Activated T-helper 1 cell treated with anti-CD3 and anti-CD28 coated beads, Interleukin-2, amount 50 U/mL, for 16 hours (primary cell): Measurements from ENCODE around the gene EDEM3.
A peak's percentile ranks its signal among the peaks of the same experiment; 100 is the strongest.
"Not testable (repeated sequence)": the region's sequence is repeated elsewhere in the genome, so short reads cannot be mapped to it uniquely, and the experiment has no call there.

ENCODE experiments used
- DNase-seq, 2 donors: peaks; one replicate each; pipeline ENCODE4 v3.0.0-alpha.2; 2020; ENCODE audit warnings: low read depth in 1 of 2, low spot score in 1 of 2

EDEM3 gene

DNA sequence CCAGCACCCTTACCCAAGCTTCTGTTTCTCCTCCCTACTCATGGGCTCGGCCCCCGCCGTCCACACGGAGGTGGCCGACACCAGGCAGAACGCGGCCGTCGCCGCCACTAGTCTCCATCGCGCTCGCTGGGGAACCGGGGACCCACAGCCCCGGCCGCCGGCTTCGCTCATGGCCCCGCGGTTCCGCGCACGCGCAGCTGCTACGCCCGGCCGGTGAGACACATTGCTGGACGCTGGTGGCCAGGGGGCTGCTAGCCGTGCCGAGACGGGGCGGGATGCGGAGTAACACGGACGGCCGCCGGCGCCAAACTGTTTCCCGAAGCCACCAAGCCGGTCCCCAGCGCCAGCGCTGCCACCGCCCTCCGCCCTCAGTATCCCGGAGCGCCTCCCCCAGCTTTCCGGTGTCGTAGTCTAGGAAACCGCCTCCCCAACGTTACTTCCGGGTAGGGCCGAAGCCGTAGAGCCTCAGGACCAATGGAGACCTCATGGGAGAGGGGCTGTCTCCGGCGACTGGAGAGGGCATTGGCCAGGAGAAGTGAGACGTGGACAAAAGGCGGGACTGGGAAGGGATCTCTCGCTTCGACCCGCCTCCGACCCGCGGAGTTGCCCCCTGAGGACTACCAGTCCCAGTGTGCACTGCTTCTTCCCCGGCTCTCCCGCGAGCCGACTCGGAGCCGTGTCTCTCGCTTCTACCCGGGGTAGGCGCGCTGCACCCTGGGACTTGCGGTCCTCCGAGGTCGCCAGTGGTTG lies at the start of gene EDEM3:
TSS of gene EDEM3 (minus strand) at position 383 of the 750 bp plus-strand sequence. CDS start at position 171, 212 bp downstream.
- DNase-seq: peak; percentile 90 to 95

GRCh38 chr1:184804220-184804619 lies 49.6 kb upstream of the EDEM3 start:
- DNase-seq: no peak

DNA sequence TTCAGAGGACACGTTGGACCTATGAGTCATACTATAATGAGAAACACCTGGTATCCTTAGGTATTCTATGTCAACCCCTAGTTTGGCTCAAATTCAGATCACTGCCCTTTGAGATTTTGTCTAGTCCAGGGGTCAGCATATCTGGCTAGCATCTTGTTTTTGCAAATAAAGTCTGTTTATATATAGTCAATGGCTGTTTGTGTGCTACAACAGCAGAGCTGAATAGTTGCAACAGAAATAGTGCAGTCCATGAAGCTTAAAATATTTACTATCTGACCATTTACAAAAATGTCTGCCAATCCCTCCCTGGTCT lies 48.5 kb upstream of the EDEM3 start:
- no peak for DNase-seq

DNA sequence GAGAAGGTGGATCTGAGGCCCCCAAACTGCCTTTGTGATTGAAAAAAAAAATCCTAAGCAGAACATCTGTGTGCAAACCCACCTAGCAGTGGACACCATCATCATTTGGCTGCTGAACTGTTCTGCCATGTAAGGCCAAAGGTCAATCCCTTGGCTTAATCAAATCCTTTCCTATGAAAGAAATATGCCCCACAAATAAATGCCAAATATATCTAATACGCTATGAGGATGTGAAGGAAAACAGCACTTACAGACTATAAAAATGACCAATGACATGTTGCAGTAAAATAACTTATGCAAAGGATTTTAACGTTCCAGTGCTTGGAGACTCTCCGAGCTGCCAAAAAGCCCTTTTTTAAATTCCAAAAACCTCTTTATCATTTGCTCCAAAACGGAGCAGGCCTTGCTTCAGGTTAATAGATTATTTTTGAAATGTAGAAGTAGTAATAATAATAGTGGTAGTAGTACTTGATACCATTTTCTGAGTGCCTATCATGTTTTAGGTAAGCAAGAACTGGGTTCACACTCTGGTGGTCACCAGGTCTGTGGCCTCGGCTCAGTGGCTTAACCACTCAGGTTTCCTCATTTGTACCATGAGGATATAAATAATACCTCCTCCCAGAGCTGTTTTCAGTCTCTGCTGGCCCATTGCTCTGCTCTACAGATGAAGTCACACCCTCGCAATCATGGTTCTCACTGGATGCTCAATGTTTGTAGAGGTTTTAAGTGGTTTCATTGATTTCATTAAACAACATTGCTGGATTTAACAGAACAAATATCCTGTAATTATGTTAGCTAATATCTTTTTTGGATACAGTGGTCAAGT lies 47.9 kb upstream of the EDEM3 start:
- no peak for DNase-seq

- DNase-seq: no peak
These were observed 46.8 kb upstream of the EDEM3 start for GRCh38 chr1:184801503-184801902.

DNA sequence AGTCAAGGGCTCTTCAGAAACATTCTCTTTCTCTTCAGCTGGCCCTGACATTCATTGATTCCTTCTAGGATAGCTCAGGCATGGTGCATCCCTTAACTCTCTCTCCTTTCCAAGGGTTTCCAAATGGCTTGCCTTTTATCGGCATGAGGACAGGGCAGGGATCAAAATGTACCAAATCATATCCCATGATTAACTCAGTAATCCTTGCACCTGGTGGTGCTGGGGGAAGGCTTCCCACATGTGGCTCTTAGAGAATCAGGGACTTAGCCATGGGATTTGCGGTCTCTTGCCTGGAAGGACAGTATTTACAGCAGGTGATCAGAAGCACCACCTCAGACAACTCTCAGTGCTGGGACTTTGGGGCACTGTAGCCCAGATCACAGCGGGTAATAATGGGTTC lies 46.2 kb upstream of the EDEM3 start:
- no peak for DNase-seq

GRCh38 chr1:184793967-184794366 lies 39.3 kb upstream of the EDEM3 start:
- DNase-seq: no peak

- DNase-seq: no peak
These were observed 37.9 kb upstream of the EDEM3 start for GRCh38 chr1:184792450-184792969.

DNA sequence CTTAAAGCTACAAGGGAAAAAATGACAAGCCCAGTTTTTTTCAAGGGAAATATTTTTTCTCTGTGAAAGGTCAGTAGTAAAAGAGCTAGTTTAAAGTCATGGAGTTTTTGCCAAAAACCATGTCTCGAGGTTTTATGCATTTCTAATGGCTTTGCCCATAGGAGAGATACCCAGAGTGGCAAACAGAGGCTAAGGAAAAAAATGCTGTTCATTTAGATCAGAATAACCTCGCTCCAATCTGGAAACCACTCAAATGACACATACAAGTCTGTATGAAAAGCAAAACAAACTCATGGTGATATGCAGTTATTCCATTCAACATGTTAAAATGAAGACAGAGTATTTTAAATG lies 36.9 kb upstream of the EDEM3 start:
- no peak for DNase-seq

DNA sequence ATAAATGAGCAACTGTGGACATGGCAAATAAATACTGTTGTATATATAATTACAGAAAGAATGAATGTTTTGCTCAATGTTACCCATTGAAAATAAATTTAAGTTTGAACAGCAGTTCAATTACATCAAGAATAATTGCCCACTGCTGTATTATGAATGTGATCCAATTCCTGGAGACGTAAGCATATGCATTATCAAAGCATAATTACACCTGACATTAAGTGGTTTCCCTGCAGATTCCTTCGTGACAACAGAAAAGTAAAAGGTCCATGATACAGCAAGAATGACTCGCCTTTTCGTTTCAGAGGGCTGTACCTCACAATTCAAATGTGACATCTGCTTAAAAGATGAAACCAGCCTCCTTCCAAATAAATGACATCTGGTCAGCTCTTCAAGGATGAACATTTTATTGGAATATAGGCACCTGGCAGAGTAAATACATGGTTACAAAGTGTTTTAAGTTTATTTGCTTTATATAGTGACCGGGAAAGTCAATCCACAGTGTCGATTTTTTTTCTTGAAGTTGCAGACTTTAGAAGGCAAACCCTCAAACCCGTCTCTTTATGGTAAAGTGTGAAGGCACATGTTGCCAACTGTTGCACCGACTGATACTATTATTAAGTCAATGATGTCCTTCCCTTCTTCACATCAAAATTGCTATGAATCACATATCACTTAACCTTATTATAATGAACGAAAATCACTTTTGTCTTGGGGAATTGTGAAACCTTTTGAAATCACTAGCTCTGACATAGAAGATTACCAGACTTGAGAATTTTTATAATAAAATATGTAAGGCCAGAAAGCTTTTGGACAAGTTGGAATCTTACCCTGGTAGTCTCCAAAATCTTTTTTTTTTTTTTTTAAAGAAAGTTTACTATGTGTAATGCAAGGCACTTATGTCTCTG lies 36.2 kb upstream of the EDEM3 start:
- no peak for DNase-seq

DNA sequence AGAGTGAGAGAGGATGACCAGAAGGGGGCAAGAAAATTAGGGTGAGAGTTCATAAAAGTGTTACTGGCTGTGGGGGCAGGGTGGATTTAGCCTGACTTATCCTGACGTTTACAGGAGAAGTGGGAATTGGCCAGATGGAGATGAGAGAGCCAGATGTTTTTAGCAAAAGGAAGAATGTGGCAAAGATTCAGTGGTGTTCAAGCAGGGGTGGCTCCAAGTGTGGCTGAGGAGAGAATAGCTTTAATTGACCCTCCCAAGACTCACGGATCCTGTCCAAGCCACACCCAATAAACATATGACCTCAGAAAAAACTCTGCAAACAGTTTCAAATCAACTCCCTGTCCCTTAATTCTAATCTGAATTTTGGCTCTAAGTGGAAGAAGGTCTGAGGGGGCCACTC lies 35.2 kb upstream of the EDEM3 start:
- no peak for DNase-seq

DNA sequence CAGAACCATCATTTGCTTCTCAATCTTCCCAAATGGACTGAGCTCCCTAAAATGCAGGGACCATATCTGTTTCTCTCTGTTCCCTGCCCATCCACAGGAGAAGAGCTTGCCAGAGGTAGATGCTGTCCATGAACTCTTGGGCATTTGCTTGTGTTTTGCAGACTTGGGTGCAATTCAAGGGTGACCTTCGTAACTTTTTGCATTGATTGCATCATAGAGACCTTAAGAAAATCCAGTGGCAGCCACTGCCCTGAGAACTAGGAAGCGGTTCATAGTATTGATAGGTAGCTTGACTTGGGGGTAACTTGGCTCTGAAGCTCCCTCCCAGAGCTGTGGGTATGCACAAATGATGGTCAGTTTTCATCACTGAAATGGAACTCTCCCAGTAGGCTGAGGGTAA lies 34.3 kb upstream of the EDEM3 start:
- no peak for DNase-seq

GRCh38 chr1:184785529-184785928 lies 30.9 kb upstream of the EDEM3 start:
- no peak for DNase-seq

DNA sequence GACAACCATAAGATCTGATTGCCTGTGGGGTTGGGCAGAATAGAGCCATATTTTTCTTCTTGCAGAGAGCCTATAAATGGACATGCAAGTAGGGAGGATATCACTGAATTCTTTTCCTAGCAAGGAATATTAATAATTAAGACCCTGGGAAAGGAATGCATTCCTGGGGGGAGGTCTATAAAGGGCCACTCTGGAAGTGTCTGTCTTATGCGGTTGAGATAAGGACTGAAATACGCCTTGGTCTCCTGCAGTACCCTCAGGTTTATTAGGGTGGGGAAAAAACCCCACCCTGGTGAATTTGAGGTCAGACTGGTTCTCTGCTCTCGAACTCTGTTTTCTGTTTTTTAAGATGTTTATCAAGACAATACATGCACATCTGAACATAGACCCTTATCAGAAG lies 29.1 kb upstream of the EDEM3 start:
- DNase-seq: not testable (repeated sequence)

- DNase-seq: no peak
These were observed 27.3 kb upstream of the EDEM3 start for GRCh38 chr1:184781941-184782340.

DNA sequence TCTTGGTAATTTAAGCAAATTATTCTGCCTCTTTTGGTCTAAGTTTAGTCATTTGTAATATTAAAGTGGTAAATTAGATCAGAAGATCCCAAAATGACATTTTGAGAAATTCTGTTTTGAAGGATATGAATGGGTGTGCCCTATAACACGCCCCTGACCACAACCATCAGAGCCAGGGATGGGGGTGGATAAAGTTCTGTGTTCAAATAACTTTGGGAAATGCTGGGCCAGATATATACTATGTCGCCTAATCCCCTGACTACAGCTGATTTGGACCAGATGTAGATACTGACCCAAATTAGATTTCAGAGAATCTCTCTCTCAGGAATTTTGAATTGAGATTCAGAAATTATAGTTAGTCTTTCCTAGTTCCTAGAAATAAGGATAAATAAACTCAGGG lies 21.2 kb upstream of the EDEM3 start:
- no peak for DNase-seq

DNA sequence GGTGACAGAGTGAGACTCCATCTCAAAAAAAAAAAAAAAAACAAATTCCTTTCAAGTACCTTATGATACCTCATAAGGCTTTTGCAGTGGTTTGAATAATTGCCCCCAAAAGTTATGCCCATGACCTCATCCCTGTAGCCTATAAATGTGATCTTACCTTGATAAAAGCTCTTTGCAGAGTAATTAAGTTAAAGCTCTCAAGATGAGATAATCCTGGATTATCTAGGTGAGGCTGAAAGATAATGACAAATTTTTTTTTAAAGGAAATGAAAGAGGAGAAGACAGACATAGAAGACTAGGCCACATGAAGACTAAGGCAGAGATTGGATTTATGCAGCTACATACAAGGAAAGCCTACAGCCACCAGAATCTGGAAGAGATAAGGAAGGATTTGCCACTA lies 20.7 kb upstream of the EDEM3 start:
- no peak for DNase-seq

- DNase-seq: no peak
These were observed 19.2 kb upstream of the EDEM3 start for GRCh38 chr1:184773762-184774320.

DNA sequence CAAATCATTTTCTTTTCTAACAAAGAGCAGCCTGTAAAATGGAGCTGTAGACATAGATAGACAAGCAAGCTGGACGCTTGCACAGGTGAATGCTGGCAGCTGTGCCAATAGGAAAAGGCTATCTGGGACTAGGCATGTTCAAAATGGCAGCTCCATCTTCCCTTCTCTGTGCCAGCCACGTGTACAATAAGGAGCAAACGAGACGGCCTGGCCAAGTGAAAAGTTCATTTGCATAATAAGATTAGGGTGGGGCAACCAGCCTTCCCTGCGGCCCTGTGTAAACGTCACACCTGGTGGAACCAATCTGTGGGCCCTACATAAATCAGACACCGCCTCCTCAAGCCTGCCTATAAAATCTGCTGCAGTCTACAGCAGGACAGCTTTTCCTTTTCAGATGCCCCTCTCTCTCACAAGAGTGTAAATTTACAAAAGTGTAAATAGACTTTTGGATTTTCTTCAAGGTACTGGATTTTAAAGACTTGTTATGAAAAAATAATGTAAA lies 16.6 kb upstream of the EDEM3 start:
- no peak for DNase-seq

DNA sequence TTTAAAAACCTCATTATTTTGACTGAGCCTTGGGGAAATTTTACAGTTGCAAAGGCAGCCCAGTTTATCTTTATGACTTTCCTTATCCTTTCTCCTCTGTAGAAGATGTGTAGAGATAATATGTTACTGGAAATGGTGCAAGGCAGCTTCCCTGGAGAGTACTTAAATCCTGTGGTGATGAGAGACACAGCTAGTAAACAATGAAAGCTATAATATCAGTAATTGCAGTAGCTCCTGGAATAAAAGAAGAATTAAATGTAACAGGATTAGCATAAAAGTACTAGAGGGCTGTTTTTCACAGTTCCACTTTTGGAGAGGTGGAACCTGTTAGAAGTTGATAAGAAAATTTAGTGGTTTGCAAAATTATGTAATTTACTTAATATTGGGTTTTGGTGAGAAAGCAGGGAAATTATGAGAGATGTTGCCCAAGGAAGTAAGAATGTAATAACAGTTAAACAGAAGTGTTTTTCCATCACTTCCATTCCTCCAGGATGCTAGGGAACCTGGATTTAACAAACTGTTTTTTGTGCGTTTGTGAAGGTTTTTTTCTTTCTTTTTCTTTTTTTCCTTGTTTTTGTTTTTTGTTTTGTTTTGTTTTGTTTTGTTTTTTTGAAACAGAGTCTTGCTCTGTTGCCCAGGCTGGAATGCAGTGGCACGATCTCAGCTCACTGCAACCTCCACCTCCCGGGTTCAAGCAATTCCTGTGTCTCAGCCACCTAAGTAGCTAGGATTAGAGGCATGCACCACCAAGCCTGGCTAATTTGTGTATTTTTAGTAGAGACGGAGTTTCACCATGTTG lies 15.7 kb upstream of the EDEM3 start:
- DNase-seq: no peak
